GM18909 (cell line): ENCODE results near the gene SLC12A3.
A peak's percentile ranks its signal among the peaks of the same experiment; 100 is the strongest.

Experiments
- ATAC-seq: cut with Tn5 transposase; IDR thresholded peaks from one replicate; pipeline ENCODE4 v1.9.1; 2021; ENCODE audit warnings: mild to moderate bottlenecking; ENCODE audit not compliant: unreplicated experiment, poor library complexity

SLC12A3 gene

GRCh38 chr16:56912746-56913708 lies 48.0 kb downstream of the SLC12A3 start:
- ATAC-seq: no peak

- ATAC-seq: no peak
Measured at GRCh38 chr16:56914896-56915295, 49.9 kb downstream of the SLC12A3 start.

GRCh38 chr16:56915336-56916119 lies 50.5 kb downstream of the SLC12A3 start:
- no peak for ATAC-seq

- ATAC-seq: peak; percentile 69
Measured at GRCh38 chr16:56916571-56917403, 51.8 kb downstream of the SLC12A3 start.

- ATAC-seq: no peak
Measured at GRCh38 chr16:56918467-56919012, 53.5 kb downstream of the SLC12A3 start.

- no peak for ATAC-seq
Measured at GRCh38 chr16:56919099-56919800, 54.2 kb downstream of the SLC12A3 start.

GRCh38 chr16:56921571-56921970 lies 56.6 kb downstream of the SLC12A3 start:
- no peak for ATAC-seq

GRCh38 chr16:56923481-56924091 lies 58.6 kb downstream of the SLC12A3 start:
- no peak for ATAC-seq

GRCh38 chr16:56927471-56927870 lies 62.5 kb downstream of the SLC12A3 start:
- ATAC-seq: no peak

- no peak for ATAC-seq
Measured at GRCh38 chr16:56929639-56930038, 64.6 kb downstream of the SLC12A3 start.

- ATAC-seq: no peak
Measured at GRCh38 chr16:56930486-56931270, 65.7 kb downstream of the SLC12A3 start.

- ATAC-seq: peak; percentile 49
Measured at GRCh38 chr16:56931271-56931891, 66.4 kb downstream of the SLC12A3 start.

GRCh38 chr16:56931892-56932720 lies 67.1 kb downstream of the SLC12A3 start, which contains the start of gene HERPUD1:
HERPUD1 (plus strand) TSS chr16:56932142; CDS start chr16:56932245, 103 bp downstream.
- ATAC-seq: peak; percentile 90

GRCh38 chr16:56932721-56933619 lies 68.0 kb downstream of the SLC12A3 start:
- ATAC-seq: peak; percentile 5

- ATAC-seq: no peak
Measured at GRCh38 chr16:56933828-56934598, 69.0 kb downstream of the SLC12A3 start.
